NCI-H1092 treated with DMSO at 0.1 percent for 48 hours (cell line): ENCODE measurements around the gene KCNT2.

Experiments
- DNase-seq: peaks from one replicate; lab custom pipeline; 2025; lab: John Stamatoyannopoulos, UW

Gene KCNT2

GRCh38 chr1:196193896-196194559, 414.2 kb downstream of the KCNT2 start:
- DNase-seq = no peak

- no peak for DNase-seq
Observed at GRCh38 chr1:196183941-196184340, 424.3 kb downstream of the KCNT2 start.

- no peak for DNase-seq
Observed at GRCh38 chr1:196181594-196181878, 426.7 kb downstream of the KCNT2 start.

- no peak for DNase-seq
Observed at GRCh38 chr1:196180847-196181593, 427.2 kb downstream of the KCNT2 start.

- no peak for DNase-seq
Observed at GRCh38 chr1:196178083-196178635, 430.1 kb downstream of the KCNT2 start.
